Measurements from ENCODE around the gene SSMEM1. TPM values are rescaled to one million over a fixed set of nuclear protein-coding genes. Genes with fewer than 3 reads are reported as not detected.
"Not testable (repeated sequence)": the region's sequence is repeated elsewhere in the genome, so short reads cannot be mapped to it uniquely, and the experiment has no call there.

Gene SSMEM1
- total RNA-seq, 1 experiment from 2014 or later = not detected

DNA sequence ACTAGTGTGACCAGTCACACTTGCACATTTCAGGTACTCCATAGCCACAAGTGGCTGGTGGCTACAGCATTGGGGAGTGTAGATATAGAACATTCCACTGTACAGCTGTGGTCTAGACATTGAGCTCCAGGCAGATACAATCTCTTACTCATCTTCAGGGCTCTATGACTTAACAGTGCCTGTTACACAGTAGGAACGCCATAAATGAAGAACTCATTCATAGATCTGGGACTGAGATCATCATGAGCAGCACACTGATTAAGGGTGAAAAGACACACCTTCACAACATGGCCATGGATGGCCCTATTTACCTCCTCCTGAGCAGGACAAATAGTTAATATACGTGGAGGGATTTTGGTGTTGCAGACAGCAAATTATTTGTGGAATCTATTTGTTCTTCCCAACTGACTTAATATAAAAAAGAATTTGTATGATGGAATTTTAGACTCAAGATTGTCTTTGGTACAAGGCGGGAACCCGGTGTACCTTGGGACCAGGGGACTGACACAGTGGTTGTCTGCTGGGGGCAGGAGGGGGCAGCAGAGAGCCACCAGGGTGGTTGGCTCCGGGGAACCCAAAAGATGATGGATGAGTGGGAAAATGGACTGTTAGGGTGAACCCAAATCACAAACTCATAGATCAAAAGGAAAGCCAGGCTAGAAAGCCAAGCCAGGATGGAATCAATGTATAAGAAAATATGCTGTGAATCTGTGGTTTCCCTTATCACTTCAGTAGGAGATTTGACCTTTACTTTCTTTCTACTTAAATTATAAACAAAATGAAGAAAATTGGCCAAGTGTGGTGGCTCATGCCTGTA lies 34.7 kb downstream of the SSMEM1 start:
- DNase-seq (ENCODE audit: low spot score) = peak; percentile 81
- H3K4me1 Mint-ChIP-seq = no peaks in the 10 kb centered on the region; the same call in 1 of the 2 replicates
- TF ChIP-seq ZNF219 (CRISPR knock-in tag; IDR thresholded peaks at IDR 0.05; ENCODE audit: borderline replicate concordance) (no peak), TCF7 (CRISPR knock-in tag; IDR thresholded peaks at IDR 0.05; ENCODE audit: low read depth) (no peak)
- TF ChIP-seq, protein P1, sequence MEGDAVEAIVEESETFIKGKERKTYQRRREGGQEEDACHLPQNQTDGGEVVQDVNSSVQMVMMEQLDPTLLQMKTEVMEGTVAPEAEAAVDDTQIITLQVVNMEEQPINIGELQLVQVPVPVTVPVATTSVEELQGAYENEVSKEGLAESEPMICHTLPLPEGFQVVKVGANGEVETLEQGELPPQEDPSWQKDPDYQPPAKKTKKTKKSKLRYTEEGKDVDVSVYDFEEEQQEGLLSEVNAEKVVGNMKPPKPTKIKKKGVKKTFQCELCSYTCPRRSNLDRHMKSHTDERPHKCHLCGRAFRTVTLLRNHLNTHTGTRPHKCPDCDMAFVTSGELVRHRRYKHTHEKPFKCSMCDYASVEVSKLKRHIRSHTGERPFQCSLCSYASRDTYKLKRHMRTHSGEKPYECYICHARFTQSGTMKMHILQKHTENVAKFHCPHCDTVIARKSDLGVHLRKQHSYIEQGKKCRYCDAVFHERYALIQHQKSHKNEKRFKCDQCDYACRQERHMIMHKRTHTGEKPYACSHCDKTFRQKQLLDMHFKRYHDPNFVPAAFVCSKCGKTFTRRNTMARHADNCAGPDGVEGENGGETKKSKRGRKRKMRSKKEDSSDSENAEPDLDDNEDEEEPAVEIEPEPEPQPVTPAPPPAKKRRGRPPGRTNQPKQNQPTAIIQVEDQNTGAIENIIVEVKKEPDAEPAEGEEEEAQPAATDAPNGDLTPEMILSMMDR (IDR thresholded peaks at IDR 0.05) = peak; percentile 91
- ChIA-PET POLR2A (no interaction called here), CTCF (no interaction called here)
- H3K36me3 Mint-ChIP-seq = no peaks in the 10 kb centered on the region; the same call in 1 of the 2 replicates
- H3K27me3 Mint-ChIP-seq (ENCODE audit: low read depth) = no peaks in the 10 kb centered on the region
- no peak overlapping the region for H3K27ac Mint-ChIP-seq
- peak; percentile 100 for ATAC-seq
- H3K4me3 Mint-ChIP-seq = no peak overlapping the region
- H3K9me3 Mint-ChIP-seq = peaks cover 15% of the 10 kb centered on the region

DNA sequence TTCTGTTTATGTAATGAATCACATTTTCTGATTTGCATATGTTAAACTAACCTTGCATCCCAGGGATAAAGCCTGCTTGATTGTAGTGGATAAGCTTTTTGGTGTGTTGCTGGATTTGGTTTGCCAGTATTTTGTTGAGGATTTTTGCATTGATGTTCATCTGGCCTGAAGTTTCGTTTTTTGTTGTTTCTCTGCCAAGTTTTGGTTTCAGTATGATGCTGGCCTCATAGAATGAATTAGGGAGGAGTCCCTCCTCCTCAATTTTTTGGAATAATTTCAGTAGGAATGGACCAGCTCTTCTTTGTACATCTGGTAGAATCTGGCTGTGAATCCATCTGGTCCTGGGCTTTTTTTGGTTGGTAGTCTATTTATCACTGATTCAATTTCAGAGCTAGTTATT lies 35.8 kb downstream of the SSMEM1 start:
- ATAC-seq; POLR2A ChIA-PET; H3K27ac Mint-ChIP-seq; H3K4me3 Mint-ChIP-seq; H3K27me3 Mint-ChIP-seq (ENCODE audit: low read depth); H3K4me1 Mint-ChIP-seq; H3K36me3 Mint-ChIP-seq; DNase-seq (ENCODE audit: low spot score): not testable (repeated sequence)
- peaks cover 15% of the 10 kb centered on the region for H3K9me3 Mint-ChIP-seq
- CTCF ChIA-PET = interaction anchor here (0.8 to 1.0 kb wide), 2 partner anchors 34 to 138 kb away, joined by 3 to 4 read pairs; no protein-coding TSS in a partner anchor

DNA sequence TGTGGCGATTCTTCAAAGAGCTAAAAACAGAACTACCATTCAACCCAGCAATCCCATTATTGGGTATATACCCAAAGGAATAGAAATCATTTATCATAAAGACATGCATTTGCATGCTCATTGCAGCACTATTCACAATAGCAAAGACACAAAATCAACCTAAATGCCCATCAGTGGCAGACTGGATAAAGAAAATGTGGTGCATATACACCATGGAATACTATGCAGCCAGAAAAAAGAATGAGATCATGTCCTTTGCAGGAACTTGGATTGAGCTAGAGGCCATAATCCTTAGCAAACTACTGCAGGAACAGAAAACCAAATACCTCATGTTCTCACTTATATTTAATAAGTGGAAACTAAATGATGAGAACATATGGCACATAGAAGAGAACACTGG lies 38.8 kb downstream of the SSMEM1 start:
- H3K9me3 Mint-ChIP-seq = peaks cover 15% of the 10 kb centered on the region
- TF ChIP-seq GTF2I (CRISPR knock-in tag; conservative IDR thresholded peaks at IDR 0.05) = peak; percentile 53; the same call in 1 of the 2 replicates
- ATAC-seq; POLR2A ChIA-PET; H3K36me3 Mint-ChIP-seq; H3K27me3 Mint-ChIP-seq (ENCODE audit: low read depth); DNase-seq (ENCODE audit: low spot score); H3K27ac Mint-ChIP-seq; H3K4me1 Mint-ChIP-seq; H3K4me3 Mint-ChIP-seq: not testable (repeated sequence)
- CTCF ChIA-PET = interaction anchor here (0.5 kb wide), 1 partner anchor 511 kb away, joined by 3 read pairs; no protein-coding TSS in a partner anchor

DNA sequence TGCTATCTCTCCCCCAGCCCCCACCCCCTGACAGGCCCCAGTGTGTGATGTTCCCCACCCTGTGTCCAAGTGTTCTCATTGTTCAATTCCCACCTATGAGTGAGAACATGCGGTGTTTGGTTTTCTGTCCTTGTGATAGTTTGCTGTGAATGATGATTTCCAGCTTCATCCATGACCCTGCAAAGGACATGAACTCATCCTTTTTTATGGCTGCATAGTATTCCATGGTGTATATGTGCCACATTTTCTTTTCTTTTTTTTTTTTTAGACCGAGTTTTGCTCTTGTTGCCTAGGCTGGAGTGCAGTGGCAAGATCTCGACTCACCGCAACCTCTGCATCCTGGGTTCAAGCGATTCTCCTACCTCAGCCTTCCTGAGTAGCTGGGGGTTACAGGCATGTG lies 41.2 kb downstream of the SSMEM1 start:
- not testable (repeated sequence) for H3K27ac Mint-ChIP-seq

DNA sequence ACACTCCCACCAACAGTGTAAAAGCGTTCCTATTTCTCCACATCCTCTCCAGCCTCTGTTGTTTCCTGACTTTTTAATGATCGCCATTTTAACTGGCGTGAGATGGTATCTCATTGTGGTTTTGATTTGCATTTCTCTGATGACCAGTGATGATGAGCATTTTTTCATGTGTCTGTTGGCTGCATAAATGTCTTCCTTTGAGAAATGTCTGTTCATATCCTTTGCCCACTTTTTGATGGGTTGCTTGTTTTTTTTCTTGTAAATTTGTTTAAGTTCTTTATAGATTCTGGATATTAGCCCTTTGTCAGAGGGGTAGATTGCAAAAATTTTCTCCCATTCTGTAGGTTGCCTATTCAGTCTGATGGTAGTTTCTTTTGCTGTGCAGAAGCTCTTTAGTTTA lies 42.0 kb downstream of the SSMEM1 start:
- DNase-seq (ENCODE audit: low spot score); POLR2A ChIA-PET; H3K27ac Mint-ChIP-seq; H3K4me3 Mint-ChIP-seq; H3K27me3 Mint-ChIP-seq (ENCODE audit: low read depth); H3K4me1 Mint-ChIP-seq; ATAC-seq: not testable (repeated sequence)
- Mint-ChIP-seq H3K36me3 (peaks cover 10% of the 10 kb centered on the region), H3K9me3 (peaks cover 26% of the 10 kb centered on the region)
- CTCF ChIA-PET = interaction anchor here (0.6 kb wide), 1 partner anchor 298 kb away, joined by 4 read pairs; no protein-coding TSS in a partner anchor

More for the DNA sequence above, 41.2 kb downstream of the SSMEM1 start:
- H3K4me1 Mint-ChIP-seq; DNase-seq (ENCODE audit: low spot score); H3K4me3 Mint-ChIP-seq; ATAC-seq; CTCF ChIA-PET; H3K36me3 Mint-ChIP-seq; H3K27me3 Mint-ChIP-seq (ENCODE audit: low read depth): not testable (repeated sequence)
- peaks cover 22% of the 10 kb centered on the region for H3K9me3 Mint-ChIP-seq
- POLR2A ChIA-PET = interaction anchor here (0.6 kb wide), 1 partner anchor 25 kb away, joined by 3 read pairs; no protein-coding TSS in a partner anchor

DNA sequence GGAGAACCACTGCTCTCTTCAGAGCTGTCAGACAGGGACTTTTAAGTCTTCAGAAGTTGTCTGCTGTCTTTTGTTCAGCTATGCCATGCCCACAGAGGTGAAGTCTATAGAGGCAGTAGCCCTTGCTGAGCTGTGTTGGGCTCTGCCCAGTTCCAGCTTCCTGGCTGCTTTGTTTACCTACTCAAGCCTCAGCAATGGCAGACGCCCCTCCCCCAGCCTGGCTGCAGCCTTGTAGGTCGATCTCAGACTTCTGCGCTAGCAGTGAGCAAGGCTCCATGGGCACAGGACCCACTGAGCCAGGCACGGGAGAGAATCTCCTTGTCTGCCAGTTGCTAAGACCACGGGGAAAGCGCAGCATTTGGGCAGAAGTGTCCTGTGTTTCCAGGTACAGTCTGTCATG lies 46.9 kb downstream of the SSMEM1 start:
- no peak overlapping the region for H3K4me3 Mint-ChIP-seq
- H3K27me3 Mint-ChIP-seq (ENCODE audit: low read depth) = peaks cover 5% of the 10 kb centered on the region
- CTCF ChIA-PET = interaction anchor here (1.2 kb wide), 1 partner anchor 467 kb away, joined by 3 read pairs; no protein-coding TSS in a partner anchor
- H3K4me1 Mint-ChIP-seq = peaks cover 18% of the 10 kb centered on the region
- H3K9me3 Mint-ChIP-seq = peaks cover 48% of the 10 kb centered on the region
- ATAC-seq (no peak), DNase-seq (ENCODE audit: low spot score) (no peak)
- no peak overlapping the region for H3K27ac Mint-ChIP-seq
- POLR2A ChIA-PET = no interaction called here
- peaks cover 49% of the 10 kb centered on the region for H3K36me3 Mint-ChIP-seq
- TF ChIP-seq, protein P2, sequence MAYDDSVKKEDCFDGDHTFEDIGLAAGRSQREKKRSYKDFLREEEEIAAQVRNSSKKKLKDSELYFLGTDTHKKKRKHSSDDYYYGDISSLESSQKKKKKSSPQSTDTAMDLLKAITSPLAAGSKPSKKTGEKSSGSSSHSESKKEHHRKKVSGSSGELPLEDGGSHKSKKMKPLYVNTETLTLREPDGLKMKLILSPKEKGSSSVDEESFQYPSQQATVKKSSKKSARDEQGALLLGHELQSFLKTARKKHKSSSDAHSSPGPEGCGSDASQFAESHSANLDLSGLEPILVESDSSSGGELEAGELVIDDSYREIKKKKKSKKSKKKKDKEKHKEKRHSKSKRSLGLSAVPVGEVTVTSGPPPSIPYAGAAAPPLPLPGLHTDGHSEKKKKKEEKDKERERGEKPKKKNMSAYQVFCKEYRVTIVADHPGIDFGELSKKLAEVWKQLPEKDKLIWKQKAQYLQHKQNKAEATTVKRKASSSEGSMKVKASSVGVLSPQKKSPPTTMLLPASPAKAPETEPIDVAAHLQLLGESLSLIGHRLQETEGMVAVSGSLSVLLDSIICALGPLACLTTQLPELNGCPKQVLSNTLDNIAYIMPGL (CRISPR knock-in tag; IDR thresholded peaks at IDR 0.05) = no peak
- TF ChIP-seq NFATC4 (CRISPR knock-in tag; IDR thresholded peaks at IDR 0.05) (no peak), OVOL2 (CRISPR knock-in tag; IDR thresholded peaks at IDR 0.05; ENCODE audit: borderline replicate concordance) (no peak), PRRX2 (CRISPR knock-in tag; IDR thresholded peaks at IDR 0.05) (no peak), NFYB (CRISPR knock-in tag; conservative IDR thresholded peaks at IDR 0.05; ENCODE audit: low read depth) (no peak), EMX1 (CRISPR knock-in tag; IDR thresholded peaks at IDR 0.05) (no peak), FOXK1 (CRISPR knock-in tag; IDR thresholded peaks at IDR 0.05) (peak; percentile 33; the same call in 1 of the 2 replicates)
- TF ChIP-seq, protein P3, sequence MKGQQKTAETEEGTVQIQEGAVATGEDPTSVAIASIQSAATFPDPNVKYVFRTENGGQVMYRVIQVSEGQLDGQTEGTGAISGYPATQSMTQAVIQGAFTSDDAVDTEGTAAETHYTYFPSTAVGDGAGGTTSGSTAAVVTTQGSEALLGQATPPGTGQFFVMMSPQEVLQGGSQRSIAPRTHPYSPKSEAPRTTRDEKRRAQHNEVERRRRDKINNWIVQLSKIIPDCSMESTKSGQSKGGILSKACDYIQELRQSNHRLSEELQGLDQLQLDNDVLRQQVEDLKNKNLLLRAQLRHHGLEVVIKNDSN (CRISPR knock-in tag; IDR thresholded peaks at IDR 0.05) = no peak
- TF ChIP-seq, protein P4, sequence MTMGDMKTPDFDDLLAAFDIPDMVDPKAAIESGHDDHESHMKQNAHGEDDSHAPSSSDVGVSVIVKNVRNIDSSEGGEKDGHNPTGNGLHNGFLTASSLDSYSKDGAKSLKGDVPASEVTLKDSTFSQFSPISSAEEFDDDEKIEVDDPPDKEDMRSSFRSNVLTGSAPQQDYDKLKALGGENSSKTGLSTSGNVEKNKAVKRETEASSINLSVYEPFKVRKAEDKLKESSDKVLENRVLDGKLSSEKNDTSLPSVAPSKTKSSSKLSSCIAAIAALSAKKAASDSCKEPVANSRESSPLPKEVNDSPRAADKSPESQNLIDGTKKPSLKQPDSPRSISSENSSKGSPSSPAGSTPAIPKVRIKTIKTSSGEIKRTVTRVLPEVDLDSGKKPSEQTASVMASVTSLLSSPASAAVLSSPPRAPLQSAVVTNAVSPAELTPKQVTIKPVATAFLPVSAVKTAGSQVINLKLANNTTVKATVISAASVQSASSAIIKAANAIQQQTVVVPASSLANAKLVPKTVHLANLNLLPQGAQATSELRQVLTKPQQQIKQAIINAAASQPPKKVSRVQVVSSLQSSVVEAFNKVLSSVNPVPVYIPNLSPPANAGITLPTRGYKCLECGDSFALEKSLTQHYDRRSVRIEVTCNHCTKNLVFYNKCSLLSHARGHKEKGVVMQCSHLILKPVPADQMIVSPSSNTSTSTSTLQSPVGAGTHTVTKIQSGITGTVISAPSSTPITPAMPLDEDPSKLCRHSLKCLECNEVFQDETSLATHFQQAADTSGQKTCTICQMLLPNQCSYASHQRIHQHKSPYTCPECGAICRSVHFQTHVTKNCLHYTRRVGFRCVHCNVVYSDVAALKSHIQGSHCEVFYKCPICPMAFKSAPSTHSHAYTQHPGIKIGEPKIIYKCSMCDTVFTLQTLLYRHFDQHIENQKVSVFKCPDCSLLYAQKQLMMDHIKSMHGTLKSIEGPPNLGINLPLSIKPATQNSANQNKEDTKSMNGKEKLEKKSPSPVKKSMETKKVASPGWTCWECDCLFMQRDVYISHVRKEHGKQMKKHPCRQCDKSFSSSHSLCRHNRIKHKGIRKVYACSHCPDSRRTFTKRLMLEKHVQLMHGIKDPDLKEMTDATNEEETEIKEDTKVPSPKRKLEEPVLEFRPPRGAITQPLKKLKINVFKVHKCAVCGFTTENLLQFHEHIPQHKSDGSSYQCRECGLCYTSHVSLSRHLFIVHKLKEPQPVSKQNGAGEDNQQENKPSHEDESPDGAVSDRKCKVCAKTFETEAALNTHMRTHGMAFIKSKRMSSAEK (CRISPR knock-in tag; IDR thresholded peaks at IDR 0.05; ENCODE audit: borderline replicate concordance) = 0 out of 2 replicates have a peak, but pooled peaks have one; percentile 9

All from WTC11 (cell line).